ENCODE measurements around the gene MIDN.

The MIDN gene

GRCh38 chr19:1220976-1221903 is 27.1 kb upstream of the MIDN start:
- no peak for DNase-seq

DNA sequence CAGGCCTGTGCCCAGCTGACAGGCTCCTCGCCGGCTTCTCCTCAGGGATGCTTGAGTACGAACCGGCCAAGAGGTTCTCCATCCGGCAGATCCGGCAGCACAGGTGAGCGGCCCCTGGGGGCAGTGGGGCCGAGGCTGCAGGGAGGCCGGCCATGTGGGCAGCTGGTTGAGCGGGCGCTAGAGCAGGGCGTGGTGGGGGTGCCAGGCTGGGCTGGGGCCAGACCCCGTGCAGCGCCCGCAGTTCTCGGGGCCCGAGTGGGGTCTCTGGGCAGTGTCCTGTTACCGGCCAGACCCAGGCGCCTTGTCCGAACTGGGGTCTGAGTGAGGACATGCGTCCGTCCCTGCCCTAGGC is 26.5 kb upstream of the MIDN start:
- no peak for DNase-seq

DNA sequence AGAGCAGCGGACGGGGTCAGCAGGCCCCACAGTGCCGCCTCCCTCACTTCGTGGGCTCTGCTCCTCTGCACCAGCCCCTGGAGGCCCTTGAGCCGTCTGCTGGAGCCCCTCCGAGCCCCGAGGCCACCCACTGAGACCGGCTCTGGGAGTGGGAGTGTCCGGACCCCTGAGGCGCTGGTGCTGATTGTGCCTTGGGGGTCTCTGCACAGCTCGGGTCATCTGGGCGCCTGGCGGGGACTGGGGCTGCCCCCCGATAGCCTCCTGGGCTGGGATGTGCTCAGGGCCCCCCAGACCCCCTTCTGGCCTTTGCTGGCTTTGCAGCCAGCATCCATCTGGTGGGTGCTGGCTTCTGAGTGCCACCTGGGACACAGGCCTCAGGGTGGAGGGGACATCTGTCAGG is 26.0 kb upstream of the MIDN start:
- no peak for DNase-seq

DNA sequence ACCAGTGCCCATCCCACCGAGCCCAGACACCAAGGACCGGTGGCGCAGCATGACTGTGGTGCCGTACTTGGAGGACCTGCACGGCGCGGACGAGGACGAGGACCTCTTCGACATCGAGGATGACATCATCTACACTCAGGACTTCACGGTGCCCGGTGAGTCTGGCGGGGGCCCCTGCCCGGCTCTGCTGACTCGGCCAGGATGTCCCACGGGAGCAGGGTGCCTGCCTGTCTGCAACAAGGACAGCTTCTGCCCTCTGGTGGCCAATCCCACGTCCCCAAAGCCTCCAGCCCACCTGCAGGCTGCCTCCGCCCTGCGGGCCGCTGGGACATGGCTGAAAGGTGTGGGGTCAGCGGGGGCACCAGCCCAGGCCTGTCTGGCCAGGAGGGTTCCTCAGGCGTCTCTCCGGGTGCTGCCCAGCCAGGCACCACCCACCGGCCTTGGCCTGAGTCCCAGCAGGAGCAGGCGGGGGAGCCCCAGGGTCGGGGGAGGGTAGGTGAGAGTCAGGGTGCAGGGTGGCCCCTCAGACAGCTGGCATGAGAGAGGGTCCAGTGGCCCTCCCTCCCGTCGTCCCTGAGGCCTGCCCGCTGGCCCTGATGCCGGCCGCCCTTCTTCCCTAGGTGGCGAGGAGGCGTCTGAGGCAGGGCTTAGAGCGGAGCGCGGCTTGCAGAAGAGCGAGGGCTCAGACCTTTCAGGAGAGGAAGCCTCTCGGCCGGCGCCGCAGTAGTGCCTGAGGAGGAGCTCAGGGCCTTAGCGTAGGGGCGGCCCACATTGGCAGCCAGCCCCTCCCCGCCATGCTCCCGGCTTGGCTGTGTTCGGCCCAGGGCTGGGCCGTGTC is 25.1 kb upstream of the MIDN start:
- DNase-seq = no peak

DNA sequence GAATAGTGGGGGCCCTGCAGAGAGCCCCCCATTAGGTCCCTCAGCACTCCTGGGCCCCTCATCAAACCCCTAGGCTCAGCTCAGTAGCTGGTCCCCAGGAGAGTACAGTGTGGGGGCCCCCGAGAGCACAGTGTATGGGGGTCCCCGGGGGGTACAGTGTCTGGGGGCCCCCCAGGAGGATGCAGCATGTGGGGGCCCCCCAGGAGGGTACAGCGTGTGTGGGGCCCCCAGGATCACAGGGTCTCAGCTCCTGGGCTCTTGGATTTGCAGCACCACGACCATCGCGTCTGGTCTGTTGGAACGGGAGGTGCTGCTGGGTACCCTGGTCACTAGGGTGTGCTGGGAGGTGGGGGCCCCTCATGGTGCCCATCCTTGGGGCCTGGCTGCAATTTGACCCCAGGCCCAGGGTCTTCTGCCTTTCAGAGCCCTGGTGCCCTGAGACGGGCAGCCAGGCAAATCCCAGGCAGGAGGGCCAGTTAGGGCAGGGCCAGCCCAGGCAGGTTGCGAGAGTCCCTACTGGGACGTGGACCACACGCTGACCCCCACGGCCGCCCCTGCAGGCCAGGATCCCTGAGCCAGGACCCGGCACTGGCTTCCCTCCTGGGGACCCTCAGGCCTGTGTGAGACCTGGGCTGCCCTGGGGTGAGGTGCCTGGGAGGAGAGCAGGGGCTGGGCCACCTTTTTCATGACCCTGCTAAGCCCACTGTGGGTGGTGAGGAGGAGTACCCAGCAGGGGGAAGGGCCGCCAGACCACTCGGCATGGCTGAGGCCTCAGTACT is 24.1 kb upstream of the MIDN start:
- no peak for DNase-seq

- no peak for DNase-seq
Measured at GRCh38 chr19:1224847-1225246, 23.5 kb upstream of the MIDN start.

GRCh38 chr19:1225440-1226226 is 22.8 kb upstream of the MIDN start:
- no peak for DNase-seq

DNA sequence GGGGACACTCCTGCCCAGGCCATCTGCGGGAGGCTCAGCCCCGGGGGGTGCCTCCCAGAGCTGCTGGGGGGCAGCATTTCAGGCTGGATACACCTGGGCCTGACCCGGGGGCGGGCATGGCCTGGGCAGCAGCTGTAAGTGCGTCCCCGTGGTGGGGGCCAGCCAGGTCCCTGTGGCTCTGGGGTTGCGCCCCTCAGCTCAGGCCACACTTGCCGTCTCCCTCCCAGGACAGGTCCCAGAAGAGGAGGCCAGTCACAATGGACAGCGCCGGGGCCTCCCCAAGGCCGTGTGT is 22.2 kb upstream of the MIDN start:
- DNase-seq = no peak

DNA sequence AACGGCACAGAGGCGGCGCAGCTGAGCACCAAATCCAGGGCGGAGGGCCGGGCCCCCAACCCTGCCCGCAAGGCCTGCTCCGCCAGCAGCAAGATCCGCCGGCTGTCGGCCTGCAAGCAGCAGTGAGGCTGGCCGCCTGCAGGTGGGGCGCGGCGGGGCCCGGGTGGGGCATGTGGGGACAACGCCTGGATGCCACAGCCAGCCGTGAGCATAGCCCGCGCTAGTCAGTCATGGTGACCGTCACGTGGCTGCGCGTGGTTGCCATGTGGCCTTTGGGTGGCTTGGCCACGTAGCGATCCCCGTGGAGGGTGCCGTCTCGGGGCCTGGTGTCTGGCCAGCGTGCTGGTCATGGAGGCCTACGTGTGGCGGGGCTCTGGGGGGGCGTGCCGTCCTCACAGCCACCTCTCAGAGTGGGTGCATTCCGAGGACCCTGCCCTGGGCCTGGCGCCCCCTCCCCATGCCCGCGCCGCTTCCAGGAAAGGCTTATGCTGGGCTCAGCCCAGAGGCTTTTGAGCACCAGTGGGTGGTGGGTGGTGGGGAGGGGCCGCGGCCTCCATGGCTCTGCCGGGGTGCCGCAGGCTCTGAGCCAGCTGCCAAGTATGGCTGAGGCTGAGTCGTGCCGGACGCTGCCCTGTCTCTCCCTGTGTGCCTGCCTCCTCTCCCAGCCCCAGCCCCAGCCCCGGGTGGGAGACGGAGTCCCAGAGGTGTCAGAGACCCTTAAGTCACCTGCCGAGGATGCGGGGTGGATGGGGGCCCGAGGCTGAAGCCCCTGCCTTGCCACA is 21.7 kb upstream of the MIDN start:
- DNase-seq = no peak

DNA sequence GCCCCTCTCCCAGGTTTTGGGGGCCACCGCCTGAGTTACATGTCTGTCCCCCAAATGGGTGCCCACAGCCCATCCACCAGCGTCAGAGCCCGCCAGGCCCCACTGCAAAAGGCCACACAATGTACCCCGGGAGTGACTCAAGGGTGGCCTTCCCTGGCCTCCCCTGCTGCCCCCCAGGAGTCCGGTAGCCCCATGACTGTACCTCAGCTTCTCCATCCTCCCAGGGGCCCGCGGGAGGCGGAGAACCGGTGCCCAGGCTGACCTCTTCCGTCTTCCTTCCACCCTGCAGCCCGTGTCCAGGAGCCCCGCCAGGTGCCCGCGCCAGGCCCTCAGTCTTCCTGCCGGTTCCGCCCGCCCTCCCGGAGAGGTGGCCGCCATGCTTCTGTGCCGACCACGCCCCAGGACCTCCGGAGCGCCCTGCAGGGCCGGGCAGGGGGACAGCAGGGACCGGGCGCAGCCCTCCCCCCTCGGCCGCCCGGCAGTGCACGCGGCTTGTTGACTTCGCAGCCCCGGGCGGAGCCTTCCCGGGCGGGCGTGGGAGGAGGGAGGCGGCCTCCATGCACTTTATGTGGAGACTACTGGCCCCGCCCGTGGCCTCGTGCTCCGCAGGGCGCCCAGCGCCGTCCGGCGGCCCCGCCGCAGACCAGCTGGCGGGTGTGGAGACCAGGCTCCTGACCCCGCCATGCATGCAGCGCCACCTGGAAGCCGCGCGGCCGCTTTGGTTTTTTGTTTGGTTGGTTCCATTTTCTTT is 20.9 kb upstream of the MIDN start:
- DNase-seq = no peak

DNA sequence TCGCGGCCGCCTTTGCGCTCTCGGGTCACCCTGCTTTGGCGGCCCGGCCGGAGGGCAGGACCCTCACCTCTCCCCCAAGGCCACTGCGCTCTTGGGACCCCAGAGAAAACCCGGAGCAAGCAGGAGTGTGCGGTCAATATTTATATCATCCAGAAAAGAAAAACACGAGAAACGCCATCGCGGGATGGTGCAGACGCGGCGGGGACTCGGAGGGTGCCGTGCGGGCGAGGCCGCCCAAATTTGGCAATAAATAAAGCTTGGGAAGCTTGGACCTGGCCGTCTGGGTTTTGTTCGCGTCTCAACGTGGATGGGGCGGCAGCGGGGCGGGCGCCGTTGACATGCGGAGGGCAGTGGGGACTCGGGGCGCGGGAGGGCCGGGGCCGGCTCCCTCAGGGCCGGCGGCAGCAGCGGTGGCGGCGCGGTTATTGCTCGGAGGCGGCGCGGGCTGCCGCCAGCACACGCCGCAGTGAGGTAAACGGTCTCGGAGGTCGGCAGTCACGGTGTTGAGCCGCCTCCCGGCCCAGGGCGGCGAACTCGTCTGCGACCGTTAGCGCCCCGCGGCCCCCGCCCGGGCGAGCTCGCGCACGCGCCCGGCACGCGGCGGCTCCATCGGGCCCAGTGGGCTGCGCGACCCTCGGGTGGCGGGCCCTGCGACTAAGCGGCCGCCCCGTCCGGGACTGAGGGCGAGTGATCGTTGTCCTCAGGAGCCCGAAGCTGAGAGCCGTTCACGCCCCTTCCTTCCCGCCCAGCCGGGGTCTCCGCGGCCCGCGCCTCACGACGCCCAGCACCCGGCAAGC is 20.0 kb upstream of the MIDN start:
- DNase-seq = no peak

GRCh38 chr19:1229056-1229923 is 19.1 kb upstream of the MIDN start:
- no peak for DNase-seq

DNA sequence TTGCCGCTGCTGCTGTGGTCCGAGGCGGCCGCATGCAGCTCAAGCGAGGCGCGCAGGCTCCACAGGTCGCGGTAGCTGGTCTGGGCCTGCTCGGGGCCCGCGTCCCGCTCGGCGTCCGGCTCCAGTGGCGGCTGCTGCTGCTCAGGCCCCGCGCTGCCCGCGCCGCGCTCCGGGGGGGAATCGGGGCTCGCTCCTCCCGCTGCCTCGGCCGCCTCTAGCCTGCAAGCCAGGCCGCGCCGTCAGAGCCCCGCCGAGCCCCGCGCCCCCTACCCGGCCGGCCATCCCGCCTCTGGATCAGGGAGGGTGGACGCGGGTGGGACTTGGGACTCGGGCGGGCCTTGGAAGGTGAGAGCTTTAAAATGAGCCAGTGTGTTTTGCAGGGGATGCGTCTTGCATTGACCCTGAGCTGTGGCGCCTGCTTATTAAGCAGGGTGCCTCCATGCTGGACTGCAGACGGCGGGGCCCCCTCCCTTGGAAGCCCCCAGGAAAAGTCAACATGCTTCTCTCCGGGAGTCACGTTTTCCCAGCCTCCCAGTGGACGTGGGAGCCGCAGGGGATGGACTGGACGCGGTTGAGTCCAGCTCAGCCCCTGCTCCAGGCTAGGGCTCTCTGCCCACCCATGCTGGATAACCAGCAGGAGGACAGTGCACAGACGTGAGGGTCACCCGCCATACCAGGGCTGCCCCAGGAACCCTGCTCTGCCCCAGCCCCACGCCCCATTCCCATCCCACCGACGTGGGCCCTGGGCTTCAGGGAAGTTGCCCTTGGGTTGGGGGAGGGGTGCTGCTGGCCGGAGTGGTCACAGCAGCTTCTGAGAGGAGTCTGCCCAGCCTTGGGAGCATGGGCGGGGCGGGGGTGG is 18.2 kb upstream of the MIDN start:
- no peak for DNase-seq

GRCh38 chr19:1230783-1231489 is 17.4 kb upstream of the MIDN start:
- no peak for DNase-seq

DNA sequence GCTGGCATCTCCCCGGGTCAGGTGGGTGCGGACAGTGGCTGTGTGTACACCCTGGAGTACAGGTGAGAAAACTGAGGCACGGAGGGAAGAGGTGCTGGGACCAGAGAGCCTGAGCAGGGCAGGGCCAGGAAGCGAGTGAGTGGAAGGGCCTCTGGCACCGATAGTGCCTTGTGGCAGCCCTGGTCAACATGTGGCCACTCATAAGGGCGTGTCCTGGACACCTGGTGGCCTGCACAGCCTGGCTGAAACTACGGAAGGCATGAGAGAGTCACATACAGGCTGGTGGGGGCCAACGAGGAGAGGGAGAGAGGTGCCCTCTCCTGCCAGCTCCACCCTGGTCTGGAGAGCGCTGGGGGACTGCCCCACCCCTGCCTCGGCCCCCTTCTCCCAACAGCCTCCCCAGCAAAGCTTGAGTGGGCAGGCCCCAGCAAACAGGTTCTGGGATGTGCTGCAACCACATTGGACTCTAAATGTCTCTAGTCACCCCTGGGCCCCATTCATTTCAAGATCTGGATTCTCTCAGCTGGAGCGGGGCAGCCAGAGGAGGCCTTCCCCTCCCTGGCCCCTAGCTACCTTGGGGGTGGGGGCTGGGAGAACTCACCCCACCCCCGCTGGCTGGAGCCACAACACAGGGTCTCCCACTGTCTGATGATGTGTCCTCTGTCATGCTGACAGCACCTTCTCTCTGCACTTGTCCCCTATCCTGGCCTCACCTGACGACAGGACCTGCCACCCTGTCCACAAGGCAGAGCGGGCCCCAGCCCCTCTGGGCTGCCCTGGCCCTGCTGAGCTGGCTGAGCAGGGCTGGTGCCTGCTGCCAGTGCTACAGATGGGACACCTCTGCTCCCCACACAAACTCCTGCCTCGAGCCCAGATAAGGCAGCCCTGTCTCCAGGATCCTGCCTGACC is 16.4 kb upstream of the MIDN start:
- DNase-seq = no peak

DNA sequence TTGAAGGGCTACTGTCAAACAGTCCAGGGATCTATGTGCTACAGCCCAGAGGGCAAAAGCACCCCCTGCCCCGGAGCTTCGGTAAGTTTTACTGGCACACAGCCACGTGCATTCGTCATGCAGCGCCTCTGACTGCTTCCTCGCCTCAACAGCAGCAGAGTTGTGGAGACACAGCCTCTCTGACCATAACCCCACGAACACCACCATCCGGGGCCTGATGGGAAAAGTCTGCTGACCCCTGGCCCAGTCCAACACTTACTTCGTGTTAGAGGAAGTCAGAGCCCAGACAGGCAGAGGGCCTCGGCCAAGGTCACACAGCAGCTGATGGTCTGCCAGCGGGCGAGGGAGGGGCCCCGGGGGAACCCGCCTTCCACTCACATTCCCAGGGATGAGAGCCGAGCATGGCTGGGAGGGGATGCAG is 15.7 kb upstream of the MIDN start:
- DNase-seq = no peak

Measured in NK-92 treated with Interleukin-12 subunit alpha and Interleukin-12 subunit beta, amount 100 ng/mL, for 24 hours (cell line).